ENCODE results near the gene KRT79.

KRT79 gene

DNA sequence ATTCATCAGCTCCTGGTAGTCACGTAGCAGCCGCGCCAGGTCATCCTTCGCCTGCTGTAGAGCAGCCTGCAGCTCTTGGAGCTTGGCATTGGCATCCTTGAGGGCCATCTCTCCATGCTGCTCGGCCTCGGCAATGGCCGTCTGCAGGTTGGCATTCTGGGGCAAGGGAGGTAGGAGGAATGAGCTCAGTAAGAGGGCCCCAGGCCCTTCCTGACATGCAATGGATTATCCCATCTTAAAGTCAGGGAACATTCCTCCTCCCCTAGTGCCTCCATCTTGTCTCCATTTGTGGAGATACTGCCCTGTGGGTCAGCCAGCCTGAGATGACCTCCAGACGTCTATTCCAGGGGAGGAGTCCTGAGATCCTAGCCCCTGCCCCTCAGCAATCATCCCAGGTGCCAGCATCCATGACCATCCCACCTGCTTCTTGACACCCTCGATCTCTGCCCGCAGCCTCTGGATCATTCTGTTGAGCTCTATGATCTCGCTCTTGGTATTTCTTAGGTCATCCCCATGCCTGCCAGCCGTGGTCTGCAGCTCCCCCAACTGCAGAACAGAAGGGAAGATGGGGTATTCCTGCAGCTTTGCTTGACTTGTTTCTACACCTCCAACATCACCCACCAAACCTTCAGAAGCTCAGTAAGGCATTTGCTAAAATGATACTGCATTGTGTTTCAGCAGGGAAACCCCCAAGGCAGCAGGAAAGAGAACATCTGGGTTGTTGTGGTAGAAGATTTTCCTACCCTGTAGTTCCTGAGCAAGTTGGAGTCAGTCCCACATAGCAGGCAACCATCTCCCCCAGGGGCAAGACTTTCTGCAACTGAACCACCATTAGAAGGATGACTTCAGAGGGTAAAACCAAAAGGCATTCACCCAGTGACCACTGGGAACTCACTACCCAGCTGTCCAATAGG is 42.6 kb downstream of the KRT79 start:
- no peak for DNase-seq (ENCODE audit: low read depth in 1 of 2, low spot score in 1 of 2)
- in situ Hi-C loops (cut with HindIII; ENCODE audit: low pct_unique_long_range_greater_than_20kb, low sequenced_read_pairs) = no loop called here
- no peak for TF ChIP-seq JUND (IDR thresholded peaks at IDR 0.05; ENCODE audit: low read depth)

DNA sequence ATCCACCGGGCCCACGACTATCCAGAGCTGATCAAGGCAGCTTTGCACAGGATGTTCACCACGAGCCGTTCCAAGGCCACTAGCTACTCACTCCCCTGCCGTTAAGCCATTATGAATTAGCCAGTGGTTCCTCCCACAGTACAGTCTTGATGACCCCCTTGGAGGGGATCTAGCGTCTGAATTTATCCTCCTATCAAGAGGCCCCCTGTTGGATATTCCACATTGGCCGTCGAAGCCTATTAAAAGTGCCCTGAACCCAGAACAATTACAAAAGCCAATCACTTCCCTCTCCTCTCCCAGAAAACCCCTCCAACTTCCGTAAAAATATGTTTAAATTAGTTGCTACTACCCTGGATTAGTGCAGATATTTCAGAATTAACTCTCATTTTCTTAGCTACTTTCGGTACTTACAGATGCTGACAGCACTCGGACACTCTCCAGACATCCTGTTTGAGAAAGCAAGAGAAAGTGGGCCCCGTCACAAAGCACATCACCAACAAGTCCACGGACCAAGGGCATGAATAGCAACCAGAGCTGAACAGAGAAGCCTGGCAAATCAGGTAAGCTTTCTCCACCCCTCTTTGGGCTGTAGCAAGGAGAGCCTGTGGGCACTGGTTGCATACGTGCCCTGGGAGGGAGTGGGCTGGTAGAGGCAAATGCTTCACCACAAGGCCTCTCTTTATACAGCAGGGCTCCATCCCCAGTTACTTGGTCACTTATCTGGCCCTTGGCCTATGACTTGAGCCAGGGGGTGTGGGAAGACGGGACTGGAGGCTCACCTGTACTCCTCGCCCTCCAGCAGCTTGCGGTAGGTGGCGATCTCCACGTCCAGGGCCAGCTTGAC is 43.5 kb downstream of the KRT79 start:
- in situ Hi-C loops (cut with HindIII; ENCODE audit: low pct_unique_long_range_greater_than_20kb, low sequenced_read_pairs) = no loop called here
- no peak for DNase-seq (ENCODE audit: low read depth in 1 of 2, low spot score in 1 of 2)
- TF ChIP-seq JUND (IDR thresholded peaks at IDR 0.05; ENCODE audit: low read depth) = no peak

DNA sequence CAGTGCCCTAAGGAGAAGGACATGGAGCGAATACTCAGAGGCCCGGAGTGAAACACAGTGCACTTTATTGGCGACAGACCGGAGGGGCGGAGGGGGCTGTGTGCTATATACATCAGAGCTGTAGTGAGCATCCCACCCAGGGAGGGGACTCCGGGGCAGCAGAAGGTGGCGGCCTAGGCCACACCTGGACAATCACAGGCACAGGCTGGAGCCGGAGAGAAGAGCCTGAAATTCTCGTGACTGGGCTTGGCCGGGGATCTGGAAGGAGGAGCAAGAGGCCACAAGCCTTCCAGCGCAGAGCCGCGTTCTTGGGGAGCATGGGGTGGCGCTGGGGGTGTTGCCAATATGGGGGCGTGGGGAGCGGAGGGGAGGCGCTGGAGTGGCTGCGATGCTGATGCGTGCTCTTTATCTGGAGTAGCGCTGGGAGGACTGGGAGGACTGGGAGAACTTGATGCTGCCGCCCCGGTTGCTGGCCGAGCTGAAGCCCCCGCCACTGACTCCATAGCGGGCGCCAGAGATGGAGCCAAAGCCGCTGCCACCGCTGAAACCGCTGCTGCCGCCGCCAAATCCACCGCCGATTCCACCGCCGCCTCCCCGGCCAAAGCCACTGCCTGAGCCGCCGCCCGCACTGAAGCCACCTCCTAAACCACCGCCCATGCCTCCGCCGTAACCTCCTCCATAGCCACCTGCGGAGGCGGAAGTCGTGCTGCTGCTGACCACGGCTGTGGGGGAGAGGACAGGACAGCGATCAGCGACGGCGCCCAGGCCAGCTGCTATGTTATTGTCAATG is 44.3 kb downstream of the KRT79 start:
- no peak for DNase-seq (ENCODE audit: low read depth in 1 of 2, low spot score in 1 of 2)
- in situ Hi-C loops (cut with HindIII; ENCODE audit: low pct_unique_long_range_greater_than_20kb, low sequenced_read_pairs) = no loop called here
- no peak for TF ChIP-seq JUND (IDR thresholded peaks at IDR 0.05; ENCODE audit: low read depth)

DNA sequence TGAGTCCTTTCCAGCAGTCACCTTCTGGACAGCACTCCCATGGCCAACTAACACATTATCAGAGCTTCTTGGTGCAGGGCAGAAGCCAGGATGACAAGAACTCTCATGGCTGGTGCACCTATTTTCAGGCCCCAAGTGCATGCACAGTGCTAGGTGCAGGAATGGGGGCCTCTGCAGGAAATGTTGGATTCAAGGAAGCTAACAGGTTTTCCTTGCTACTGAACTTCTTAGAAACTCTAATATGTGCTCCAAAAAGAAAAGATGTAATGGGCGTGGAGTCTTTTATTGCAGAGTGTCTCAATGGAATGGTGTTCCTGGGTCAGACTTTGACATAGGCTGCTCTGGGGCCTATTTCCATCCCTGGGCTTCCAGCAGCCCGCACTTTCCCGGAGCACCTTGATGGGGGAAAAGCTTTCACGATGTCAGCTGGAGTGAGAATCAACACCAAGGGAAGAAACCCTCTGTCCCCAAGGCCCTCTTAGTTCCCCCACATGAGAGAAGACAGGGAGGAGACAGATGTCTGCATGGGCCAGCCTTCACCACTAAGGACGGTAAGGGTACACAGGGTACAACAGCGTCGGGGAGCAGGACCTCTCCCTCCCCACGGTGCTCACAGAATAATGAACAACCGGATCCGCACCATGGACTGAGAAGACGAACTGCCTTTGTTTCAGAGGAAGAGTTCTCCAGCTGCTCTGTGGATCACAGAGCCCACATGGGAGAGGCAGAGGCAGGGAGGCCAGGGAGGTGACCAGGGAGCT is 45.1 kb downstream of the KRT79 start:
- no peak for DNase-seq (ENCODE audit: low read depth in 1 of 2, low spot score in 1 of 2)

GRCh38 chr12:52788192-52788875 is 45.8 kb downstream of the KRT79 start:
- TF ChIP-seq JUND (IDR thresholded peaks at IDR 0.05; ENCODE audit: low read depth) = no peak
- DNase-seq (ENCODE audit: low read depth in 1 of 2, low spot score in 1 of 2) = no peak
- in situ Hi-C loops (cut with HindIII; ENCODE audit: low pct_unique_long_range_greater_than_20kb, low sequenced_read_pairs) = no loop called here

More for the DNA sequence above, 45.1 kb downstream of the KRT79 start:
- in situ Hi-C loops (cut with HindIII; ENCODE audit: low pct_unique_long_range_greater_than_20kb, low sequenced_read_pairs) = no loop called here
- TF ChIP-seq JUND (IDR thresholded peaks at IDR 0.05; ENCODE audit: low read depth) = no peak

GRCh38 chr12:52787324-52788191 is 46.6 kb downstream of the KRT79 start:
- in situ Hi-C loops (cut with HindIII; ENCODE audit: low pct_unique_long_range_greater_than_20kb, low sequenced_read_pairs) = no loop called here
- DNase-seq (ENCODE audit: low read depth in 1 of 2, low spot score in 1 of 2) = no peak
- TF ChIP-seq JUND (IDR thresholded peaks at IDR 0.05; ENCODE audit: low read depth) = no peak

DNA sequence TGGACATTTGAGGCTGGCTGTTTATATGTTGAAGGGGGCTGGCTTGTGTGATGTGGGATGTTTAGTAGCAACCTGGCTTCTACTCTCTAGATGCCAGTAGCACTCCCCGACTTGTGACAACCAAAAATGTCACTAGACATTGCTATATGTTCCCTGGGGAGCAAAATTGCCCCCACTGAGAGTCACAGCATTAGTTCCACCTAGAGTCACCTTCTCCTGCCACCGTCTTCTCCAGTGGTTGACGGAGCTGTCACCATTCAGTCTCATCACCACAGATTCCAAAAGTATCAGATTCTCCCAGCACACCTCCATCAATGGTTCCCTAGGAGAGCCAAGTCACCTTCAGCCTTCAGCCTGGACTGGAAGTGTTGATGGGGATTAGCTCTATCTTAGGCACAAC is 49.2 kb downstream of the KRT79 start:
- TF ChIP-seq JUND (IDR thresholded peaks at IDR 0.05; ENCODE audit: low read depth) = no peak
- in situ Hi-C loops (cut with HindIII; ENCODE audit: low pct_unique_long_range_greater_than_20kb, low sequenced_read_pairs) = no loop called here
- DNase-seq (ENCODE audit: low read depth in 1 of 2, low spot score in 1 of 2) = no peak

GRCh38 chr12:52783563-52784316 is 50.4 kb downstream of the KRT79 start:
- DNase-seq (ENCODE audit: low read depth in 1 of 2, low spot score in 1 of 2) = no peak
- no peak for TF ChIP-seq JUND (IDR thresholded peaks at IDR 0.05; ENCODE audit: low read depth)
- in situ Hi-C loops (cut with HindIII; ENCODE audit: low pct_unique_long_range_greater_than_20kb, low sequenced_read_pairs) = no loop called here

DNA sequence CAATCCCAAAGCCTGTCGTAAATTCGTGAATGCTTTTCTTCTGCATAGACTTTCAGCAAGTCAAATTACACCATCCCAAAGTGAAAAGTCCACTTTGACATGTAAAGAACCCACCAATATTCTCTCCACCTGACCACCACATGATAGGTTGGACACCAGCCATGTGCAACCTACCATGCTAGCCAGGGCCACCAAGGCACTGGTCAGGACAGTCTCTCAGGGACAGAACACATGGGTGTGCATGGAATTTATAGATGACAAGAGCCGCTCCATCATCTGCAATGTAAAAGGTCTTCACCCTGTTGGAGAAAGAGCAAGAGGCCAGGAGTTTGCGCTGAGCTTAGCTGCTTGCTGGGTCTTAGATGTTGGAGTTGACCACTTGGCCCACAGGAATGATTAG is 51.6 kb downstream of the KRT79 start:
- no peak for DNase-seq (ENCODE audit: low read depth in 1 of 2, low spot score in 1 of 2)
- in situ Hi-C loops (cut with HindIII; ENCODE audit: low pct_unique_long_range_greater_than_20kb, low sequenced_read_pairs) = no loop called here
- no peak for TF ChIP-seq JUND (IDR thresholded peaks at IDR 0.05; ENCODE audit: low read depth)
